Parathyroid adenoma (tissue), 2 donors: ENCODE results near the gene TRIM29.
"Not testable (repeated sequence)": the region's sequence is repeated elsewhere in the genome, so short reads cannot be mapped to it uniquely, and the experiment has no call there.

Source experiments
- H2AFZ ChIP-seq: fragments of 300-600 bp; sonication (generic); one replicate; pipeline ENCODE4 v1.7.0; 2017; ENCODE audit warnings: antibody characterized with exemption, mild to moderate bottlenecking
- H3K27ac ChIP-seq: fragments of 300-600 bp; sonication (generic); one replicate; pipeline ENCODE4 v1.7.0; 2017
- H3K27me3 ChIP-seq: fragments of 300-600 bp; sonication (generic); one replicate; pipeline ENCODE4 v1.7.0; 2017; ENCODE audit warnings: low read length; ENCODE audit not compliant: control insufficient read depth, insufficient read depth
- H3K36me3 ChIP-seq: fragments of 300-600 bp; sonication (generic); one replicate; pipeline ENCODE4 v1.7.0; 2017; ENCODE audit warnings: low read length; ENCODE audit not compliant: control insufficient read depth, insufficient read depth
- H3K4me1 ChIP-seq: fragments of 300-600 bp; sonication (generic); one replicate; pipeline ENCODE4 v1.7.0; 2017; ENCODE audit warnings: control low read depth
- H3K4me2 ChIP-seq: fragments of 300-600 bp; sonication (generic); one replicate; pipeline ENCODE4 v1.7.0; 2017; ENCODE audit warnings: low read length
- H3K4me3 ChIP-seq: fragments of 300-600 bp; sonication (generic); one replicate; pipeline ENCODE4 v1.7.0; 2017; ENCODE audit warnings: low read depth, low read length
- H3K79me2 ChIP-seq: fragments of 300-600 bp; sonication (generic); one replicate; pipeline ENCODE4 v1.7.0; 2017; ENCODE audit warnings: control low read depth
- H3K9ac ChIP-seq: fragments of 300-600 bp; sonication (generic); one replicate; pipeline ENCODE4 v1.7.0; 2017; ENCODE audit warnings: mild to moderate bottlenecking
- H3K9me3 ChIP-seq: fragments of 300-600 bp; sonication (generic); one replicate; pipeline ENCODE4 v1.7.0; 2017; ENCODE audit warnings: low read length; ENCODE audit not compliant: control insufficient read depth
- CTCF ChIP-seq: fragments of 300-600 bp; sonication (generic); IDR thresholded peaks from one replicate; pipeline ENCODE4 v1.7.0; 2017; ENCODE audit warnings: antibody characterized with exemption, mild to moderate bottlenecking
- donor health status: primary hyperparathyroidism.

Gene TRIM29

GRCh38 chr11:120182372-120182771 lies 44.5 kb upstream of the TRIM29 start:
- TF ChIP-seq CTCF = no peak
- Histone ChIP-seq H3K4me3 (no peak overlapping the region), H3K9ac (no peak overlapping the region), H3K79me2 (no peaks in the 10 kb centered on the region), H2AFZ (no peak overlapping the region), H3K27ac (no peak overlapping the region), H3K9me3 (no peaks in the 10 kb centered on the region), H3K4me2 (no peak overlapping the region), H3K27me3 (no peaks in the 10 kb centered on the region), H3K36me3 (no peaks in the 10 kb centered on the region), H3K4me1 (peaks cover 5% of the 10 kb centered on the region)

- no peaks in the 10 kb centered on the region for H3K9me3 ChIP-seq
- no peak overlapping the region for H2AFZ ChIP-seq
- H3K27me3 ChIP-seq = no peaks in the 10 kb centered on the region
- H3K4me2 ChIP-seq = no peak overlapping the region
- no peak overlapping the region for H3K27ac ChIP-seq
- H3K36me3 ChIP-seq = no peaks in the 10 kb centered on the region
- no peak overlapping the region for H3K9ac ChIP-seq
- no peak overlapping the region for H3K4me3 ChIP-seq
- H3K4me1 ChIP-seq = peaks cover 3% of the 10 kb centered on the region
- no peak for TF ChIP-seq CTCF
- H3K79me2 ChIP-seq = no peaks in the 10 kb centered on the region
These were observed 43.6 kb upstream of the TRIM29 start for GRCh38 chr11:120181376-120181975.

GRCh38 chr11:120180551-120181232 lies 42.8 kb upstream of the TRIM29 start:
- Histone ChIP-seq H3K4me2 (no peak overlapping the region), H3K36me3 (no peaks in the 10 kb centered on the region), H3K27me3 (no peaks in the 10 kb centered on the region), H3K4me3 (no peak overlapping the region), H3K79me2 (no peaks in the 10 kb centered on the region), H3K27ac (no peak overlapping the region), H3K9ac (no peak overlapping the region), H3K9me3 (no peaks in the 10 kb centered on the region), H3K4me1 (no peaks in the 10 kb centered on the region), H2AFZ (no peak overlapping the region)
- TF ChIP-seq CTCF = no peak

- not testable (repeated sequence) for H3K79me2 ChIP-seq, H3K4me1 ChIP-seq, H3K9me3 ChIP-seq, H3K4me2 ChIP-seq, H3K9ac ChIP-seq, H2AFZ ChIP-seq, H3K27me3 ChIP-seq, H3K27ac ChIP-seq, H3K36me3 ChIP-seq, H3K4me3 ChIP-seq
These were observed 42.1 kb upstream of the TRIM29 start for GRCh38 chr11:120180063-120180462.

GRCh38 chr11:120179057-120179672 lies 41.3 kb upstream of the TRIM29 start:
- Histone ChIP-seq H3K4me1 (no peaks in the 10 kb centered on the region), H3K9ac (no peak overlapping the region), H3K27me3 (no peaks in the 10 kb centered on the region), H3K9me3 (no peaks in the 10 kb centered on the region), H3K4me3 (no peak overlapping the region), H3K79me2 (no peaks in the 10 kb centered on the region), H3K4me2 (no peak overlapping the region), H3K27ac (no peak overlapping the region), H3K36me3 (no peaks in the 10 kb centered on the region), H2AFZ (no peak overlapping the region)
- no peak for TF ChIP-seq CTCF
